Testis (tissue), 3 donors: ENCODE data around the gene AMOT. TPM values are rescaled to one million over a fixed set of nuclear protein-coding genes. Genes with fewer than 3 reads are reported as not detected.

Experiments used
- DNase-seq: peaks from one replicate; pipeline ENCODE4 v3.0.0-alpha.2; 2019
- H3K27ac ChIP-seq, 2 donors: fragments of 200-600 bp; sonication (generic); one replicate each; pipeline ENCODE4 v1.5.1; 2019
- H3K27me3 ChIP-seq: fragments of 200-600 bp; sonication (generic); one replicate; pipeline ENCODE4 v1.5.1; 2019
- H3K36me3 ChIP-seq: fragments of 200-600 bp; sonication (generic); one replicate; pipeline ENCODE4 v1.5.1; 2017; ENCODE audit warnings: low read depth; ENCODE audit errors: missing control alignments
- H3K4me1 ChIP-seq: fragments of 200-600 bp; sonication (generic); one replicate; pipeline ENCODE4 v1.5.1; 2019
- H3K4me3 ChIP-seq, 2 donors: fragments of 200-600 bp; sonication (generic); one replicate each; pipeline ENCODE4 v1.5.1; 2017 to 2019
- H3K9me3 ChIP-seq: fragments of 200-600 bp; sonication (generic); one replicate; pipeline ENCODE4 v1.5.1; 2017
- POLR2A ChIP-seq: fragments of 450-650 bp; IDR thresholded peaks from one replicate; pipeline ENCODE4 v1.6.1; 2017; ENCODE audit warnings: antibody characterized with exemption, mild to moderate bottlenecking, moderate library complexity
- WGBS, 2 donors: methylation state at CpG; one replicate each; pipeline ENCODE4 v1.1.5; 2018; 5-methylcytosine and 5-hydroxymethylcytosine counted together
- intact Hi-C: fragments of 100-400 bp; cut with DNase I; formaldehyde crosslinking; loops from one replicate; pipeline ENCODE4 v1.15.1; 2023; ENCODE audit warnings: low total_unique reads
- polyA plus RNA-seq: library from polyadenylated mRNA; stranded (reverse); fragments of 350-450 nt; fragmentation: Illumina TruSeq; extraction: RNeasy Lipid Tissue Mini Kit (QIAGEN cat#74804); gene quantifications from one replicate; pipeline ENCODE4 v1.2.3, GENCODE V29; 2014; ENCODE audit warnings: low read depth, low replicate concordance; ENCODE audit not compliant: insufficient read depth
- total RNA-seq, 2 donors: library from RNA; depleted of rRNA; stranded (reverse); fragments of >200 nt; gene quantifications; one replicate each; pipeline ENCODE4 v1.2.3, GENCODE V29; 2016
- TF ChIP-seq, protein P1 (sequence below), 3 experiments: fragments of 450-650 bp in 2 of 3; fragments of 200-600 bp in 1 of 3; sonication (generic) in 1 of 3; IDR thresholded peaks; one replicate each; pipeline ENCODE4 v1.5.1; 2016 to 2019; ENCODE audit warnings: antibody characterized with exemption in 3 of 3, mild to moderate bottlenecking in 2 of 3, moderate library complexity in 1 of 3

The AMOT gene
- total and polyA plus RNA-seq, 3 donors from 2014 or later, result 11.7 to 22.5 (median 14.9) TPM

DNA sequence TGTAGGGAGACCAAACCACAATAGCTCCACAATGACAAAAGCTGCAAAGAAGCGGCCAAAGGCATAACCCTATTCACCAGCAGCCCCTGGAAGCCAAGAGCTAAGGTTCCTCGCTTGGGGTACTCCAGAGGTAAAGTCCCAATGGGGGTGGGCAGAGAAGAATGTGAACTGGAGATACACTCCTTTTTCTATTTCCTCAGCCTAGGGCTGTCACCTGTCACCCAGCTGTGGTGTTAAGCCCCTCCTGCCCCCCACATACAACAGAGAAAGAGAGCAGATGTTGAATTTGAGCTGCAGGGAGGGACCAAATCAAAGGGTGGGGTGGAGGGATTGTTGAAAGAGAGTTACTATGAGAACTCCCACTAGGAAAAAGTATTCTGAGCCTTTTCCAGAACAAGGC lies 26.1 kb downstream of the AMOT start:
- H3K36me3 ChIP-seq, result no peaks in the 10 kb centered on the region
- no peak overlapping the region for H3K4me3 ChIP-seq
- H3K27me3 ChIP-seq, result no peaks in the 10 kb centered on the region
- TF ChIP-seq, protein P1, sequence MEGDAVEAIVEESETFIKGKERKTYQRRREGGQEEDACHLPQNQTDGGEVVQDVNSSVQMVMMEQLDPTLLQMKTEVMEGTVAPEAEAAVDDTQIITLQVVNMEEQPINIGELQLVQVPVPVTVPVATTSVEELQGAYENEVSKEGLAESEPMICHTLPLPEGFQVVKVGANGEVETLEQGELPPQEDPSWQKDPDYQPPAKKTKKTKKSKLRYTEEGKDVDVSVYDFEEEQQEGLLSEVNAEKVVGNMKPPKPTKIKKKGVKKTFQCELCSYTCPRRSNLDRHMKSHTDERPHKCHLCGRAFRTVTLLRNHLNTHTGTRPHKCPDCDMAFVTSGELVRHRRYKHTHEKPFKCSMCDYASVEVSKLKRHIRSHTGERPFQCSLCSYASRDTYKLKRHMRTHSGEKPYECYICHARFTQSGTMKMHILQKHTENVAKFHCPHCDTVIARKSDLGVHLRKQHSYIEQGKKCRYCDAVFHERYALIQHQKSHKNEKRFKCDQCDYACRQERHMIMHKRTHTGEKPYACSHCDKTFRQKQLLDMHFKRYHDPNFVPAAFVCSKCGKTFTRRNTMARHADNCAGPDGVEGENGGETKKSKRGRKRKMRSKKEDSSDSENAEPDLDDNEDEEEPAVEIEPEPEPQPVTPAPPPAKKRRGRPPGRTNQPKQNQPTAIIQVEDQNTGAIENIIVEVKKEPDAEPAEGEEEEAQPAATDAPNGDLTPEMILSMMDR (IDR thresholded peaks at IDR 0.05), result no peak
- no peak for TF ChIP-seq POLR2A
- intact Hi-C loops, result no loop called here
- no peak overlapping the region for H3K27ac ChIP-seq
- H3K9me3 ChIP-seq, result no peaks in the 10 kb centered on the region
- 92 to 93% methylated on average over 2 of the region's 2 CpGs for WGBS, 2 donors
- no peak for DNase-seq
- no peaks in the 10 kb centered on the region for H3K4me1 ChIP-seq

DNA sequence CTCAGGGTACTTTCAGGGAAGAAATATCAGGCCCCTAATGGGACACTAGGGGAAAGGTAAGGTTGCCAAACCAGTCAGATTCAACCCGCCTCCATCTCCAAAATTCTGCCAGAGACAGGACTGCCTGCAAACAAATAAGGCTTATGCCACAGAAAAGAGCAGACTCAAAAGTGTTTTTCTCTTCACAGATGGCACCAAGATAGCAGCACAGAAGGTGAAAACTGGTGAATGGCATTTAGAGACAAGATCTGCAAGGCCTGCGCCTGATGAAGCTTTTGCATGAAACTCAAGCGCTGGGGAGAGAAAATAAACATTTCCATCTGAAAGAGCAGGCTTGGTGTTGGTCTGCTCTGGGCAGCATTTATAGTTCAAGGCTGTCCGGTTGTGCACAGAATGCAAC lies 27.9 kb downstream of the AMOT start:
- WGBS, 2 donors, result 73 to 79% methylated on average over 4 of the region's 4 CpGs
- intact Hi-C loops, result no loop called here

DNA sequence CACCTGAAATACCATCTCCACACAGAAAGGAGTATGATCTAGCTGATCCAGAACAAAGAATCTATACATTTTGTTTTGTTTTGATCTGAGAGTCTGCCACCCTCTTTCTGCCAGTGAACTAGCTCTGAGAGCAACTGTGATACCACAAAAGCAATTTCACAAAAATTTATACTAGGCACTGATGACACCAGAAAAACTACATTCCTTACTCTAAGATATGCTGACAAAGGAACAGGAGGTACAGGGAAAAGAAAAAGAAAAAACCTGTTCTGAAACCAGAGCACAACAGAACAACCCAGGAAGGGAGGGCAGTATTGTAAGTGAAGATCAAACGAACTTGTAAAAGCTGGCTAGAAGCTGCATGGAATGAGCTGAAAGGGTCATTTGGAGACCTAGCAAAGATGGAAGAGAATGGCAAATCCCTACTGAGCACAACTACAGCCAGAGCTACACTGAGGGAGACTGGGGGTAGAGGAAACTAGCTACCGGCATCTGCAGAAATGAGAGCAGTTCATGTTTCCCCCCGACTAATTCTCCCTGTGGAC lies 31.9 kb downstream of the AMOT start:
- intact Hi-C loops, result no loop called here

More for the DNA sequence above, 27.9 kb downstream of the AMOT start:
- Histone ChIP-seq H3K4me3 (no peak overlapping the region), H3K27ac (no peak overlapping the region), H3K9me3 (no peaks in the 10 kb centered on the region), H3K4me1 (no peaks in the 10 kb centered on the region), H3K27me3 (no peaks in the 10 kb centered on the region), H3K36me3 (no peaks in the 10 kb centered on the region)
- TF ChIP-seq, protein P1 (IDR thresholded peaks at IDR 0.05), result no peak
- TF ChIP-seq POLR2A, result no peak
- DNase-seq, result no peak

DNA sequence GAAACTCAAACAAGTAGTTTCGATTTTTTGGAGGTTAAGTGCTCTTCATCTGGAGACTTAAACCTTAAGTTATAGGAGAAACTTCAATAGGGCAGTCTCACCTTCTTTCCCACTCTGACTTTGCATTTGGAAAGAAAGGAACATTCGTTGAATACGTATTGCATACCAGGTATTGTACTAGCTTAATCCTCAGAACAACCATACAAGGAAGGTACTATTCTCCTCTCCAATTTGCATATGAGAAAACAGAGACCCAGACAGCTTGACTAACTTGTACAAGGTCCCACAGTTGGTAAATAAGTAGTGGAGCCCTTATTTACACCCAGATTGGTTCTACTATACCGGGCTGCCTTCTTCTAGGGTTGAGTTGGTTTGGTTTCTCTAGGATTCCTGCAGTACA lies 32.6 kb downstream of the AMOT start:
- Histone ChIP-seq H3K27me3 (no peaks in the 10 kb centered on the region), H3K27ac (no peak overlapping the region), H3K9me3 (no peaks in the 10 kb centered on the region), H3K36me3 (no peaks in the 10 kb centered on the region), H3K4me1 (no peaks in the 10 kb centered on the region), H3K4me3 (no peak overlapping the region)
- TF ChIP-seq, protein P1 (IDR thresholded peaks at IDR 0.05), result no peak
- no peak for TF ChIP-seq POLR2A
- intact Hi-C loops, result no loop called here
- WGBS, 2 donors, result 91 to 96% methylated on average over 4 of the region's 4 CpGs
- DNase-seq, result no peak

More for the DNA sequence above, 31.9 kb downstream of the AMOT start:
- Histone ChIP-seq H3K36me3 (no peaks in the 10 kb centered on the region), H3K9me3 (no peaks in the 10 kb centered on the region), H3K4me3 (no peak overlapping the region), H3K27ac (no peak overlapping the region), H3K4me1 (no peaks in the 10 kb centered on the region), H3K27me3 (no peaks in the 10 kb centered on the region)
- 75 to 80% methylated on average over 3 of the region's 3 CpGs for WGBS, 2 donors
- DNase-seq, result no peak
- TF ChIP-seq POLR2A, result no peak
- TF ChIP-seq, protein P1 (IDR thresholded peaks at IDR 0.05), result no peak

DNA sequence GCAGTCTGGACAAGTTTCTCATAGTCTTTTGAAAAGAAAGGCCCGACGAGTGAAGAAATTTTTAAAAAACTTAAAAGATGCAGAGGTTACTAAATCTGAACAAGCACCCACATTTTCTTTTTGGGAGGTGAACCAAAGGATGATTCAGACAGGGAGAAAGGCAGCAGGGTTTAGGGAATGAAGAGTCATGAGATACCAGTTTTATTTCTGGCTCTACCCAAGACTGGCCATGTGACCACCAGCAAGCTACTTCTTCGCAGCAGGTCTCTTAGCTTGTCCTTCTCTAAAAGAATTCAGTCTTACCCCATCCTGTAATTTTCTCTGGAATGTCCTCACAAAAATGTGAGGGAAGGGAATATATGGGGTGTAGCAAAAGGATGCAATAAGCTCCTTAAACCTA lies 37.6 kb downstream of the AMOT start:
- no peaks in the 10 kb centered on the region for H3K9me3 ChIP-seq
- H3K27ac ChIP-seq, result no peak overlapping the region
- H3K4me3 ChIP-seq, result no peak overlapping the region
- intact Hi-C loops, result no loop called here
- no peak for DNase-seq
- H3K27me3 ChIP-seq, result no peaks in the 10 kb centered on the region
- H3K4me1 ChIP-seq, result no peaks in the 10 kb centered on the region
- no peaks in the 10 kb centered on the region for H3K36me3 ChIP-seq
- WGBS, 2 donors, result 73 to 82% methylated on average over 3 of the region's 3 CpGs
- no peak for TF ChIP-seq POLR2A
- TF ChIP-seq, protein P1 (IDR thresholded peaks at IDR 0.05), result no peak
